GM12878 (cell line): ENCODE measurements around the gene IVD. TPM values are rescaled to one million over a fixed set of nuclear protein-coding genes. Genes with fewer than 3 reads are reported as not detected.

Experiments
- CHD1 ChIP-seq: IDR thresholded peaks from 2 replicates; pipeline ENCODE4 v1.6.1; 2012; ENCODE audit warnings: low read depth, low read length, improper control_type of control experiment
- CTCF ChIP-seq, 3 experiments: IDR thresholded peaks in 2 of 3; conservative IDR thresholded peaks in 1 of 3; 2 replicates each; pipeline ENCODE4 v1.5.1; 2011; ENCODE audit warnings: low read depth in 3 of 3, low read length in 3 of 3, mild to moderate bottlenecking in 3 of 3, control low read depth in 2 of 3, moderate library complexity in 2 of 3, inconsistent platforms in 1 of 3, mixed read lengths in 1 of 3; ENCODE audit not compliant: control insufficient read depth in 2 of 3, insufficient read depth in 1 of 3; ENCODE audit errors: extremely low read depth in 1 of 3
- FOS ChIP-seq: IDR thresholded peaks from 3 replicates; pipeline ENCODE4 v1.6.1; 2011; ENCODE audit warnings: borderline replicate concordance; ENCODE audit not compliant: insufficient read length; ENCODE audit errors: extremely low read depth
- HCFC1 ChIP-seq: fragments of 150-350 bp; IDR thresholded peaks from 2 replicates; pipeline ENCODE4 v1.6.1; 2014; ENCODE audit warnings: low read length
- LARP7 ChIP-seq: fragments of 450-650 bp; IDR thresholded peaks from 2 replicates; pipeline ENCODE4 v1.6.1; 2017; ENCODE audit warnings: mild to moderate bottlenecking
- MXI1 ChIP-seq: fragments of 150-350 bp; IDR thresholded peaks from 2 replicates; pipeline ENCODE4 v1.6.1; 2011; ENCODE audit warnings: low read depth, mild to moderate bottlenecking, inconsistent platforms, low read length, improper control_type of control experiment
- RCOR1 ChIP-seq: conservative IDR thresholded peaks from 2 replicates; pipeline ENCODE4 v1.6.1; 2012; ENCODE audit warnings: low read depth, low read length, improper control_type of control experiment
- SMAD1 ChIP-seq: fragments of 450-650 bp; IDR thresholded peaks from 2 replicates; pipeline ENCODE4 v1.6.1; 2018; ENCODE audit warnings: mild to moderate bottlenecking, low read depth; ENCODE audit not compliant: partially characterized antibody
- SMAD5 ChIP-seq: IDR thresholded peaks from 2 replicates; pipeline ENCODE4 v1.6.1; 2016; ENCODE audit warnings: antibody characterized with exemption, low read depth
- USF1 ChIP-seq: IDR thresholded peaks from 2 replicates; pipeline ENCODE4 v1.6.1; 2011; ENCODE audit warnings: borderline replicate concordance, low read depth, mild to moderate bottlenecking, moderate library complexity, mixed read lengths, low read length; ENCODE audit not compliant: insufficient read depth; ENCODE audit errors: extremely low read length
- ZBED1 ChIP-seq: IDR thresholded peaks from 2 replicates; pipeline ENCODE4 v1.6.1; 2016; ENCODE audit warnings: borderline replicate concordance
- polyA plus RNA-seq, 11 experiments: library from polyadenylated mRNA; depleted of rRNA in 4 of 11; unstranded in 6 of 11; stranded (reverse) in 5 of 11; fragments of >200 nt; fragmentation: Nextera tagmentation in 4 of 11; fragmentation: Illumina TruSeq in 1 of 11; extraction: Ambion mirVana in 4 of 11; extraction: Trizol in 1 of 11; gene quantifications; 1 replicate in 1 of 11; 2 replicates in 10 of 11; pipeline versions ENCODE4 v1.2.1 to v1.2.3, GENCODE V29; 2011 to 2016; ENCODE audit warnings: inconsistent platforms in 2 of 11, missing spikeins in 2 of 11, low read depth in 1 of 11
- total RNA-seq, 4 experiments: library from RNA; depleted of rRNA in 3 of 4; stranded (reverse); fragments of >200 nt in 3 of 4; fragmentation: Illumina TruSeq in 1 of 4; extraction: Trizol in 1 of 4; gene quantifications; 2 replicates each; pipeline versions ENCODE4 v1.2.1 to v1.2.3, GENCODE V29; 2013 to 2021

Gene IVD
- total and polyA plus RNA-seq, 10 of the 15 experiments (the other 5 are each of a cell fraction or from before 2014, with no cell fraction given) = 5.3 to 59.8 (median 45.7) TPM

GRCh38 chr15:40355976-40356585 is 49.5 kb upstream of the IVD start (continued):
- TF ChIP-seq SMAD1 (no peak), CTCF (IDR thresholded peaks at IDR 0.05 in 2 of 3, conservative IDR thresholded peaks at IDR 0.05 in 1 of 3; ENCODE audit: control insufficient read depth in 2 of 3, extremely low read depth in 1 of 3, insufficient read depth in 1 of 3, low read depth in 3 of 3, low read length in 3 of 3) (no peak), RCOR1 (no peak), HCFC1 (no peak), MXI1 (no peak), FOS (no peak), SMAD5 (no peak), USF1 (no peak), LARP7 (no peak), ZBED1 (no peak), CHD1 (no peak)
